Stimulated activated CD4-positive, alpha-beta T cell treated with anti-CD3 and anti-CD28 coated beads, TNF-alpha, amount 100 ng/mL, for 4 hours (primary cell): ENCODE data around the gene NGRN.
"Not testable (repeated sequence)": the region's sequence is repeated elsewhere in the genome, so short reads cannot be mapped to it uniquely, and the experiment has no call there.

ENCODE experiments used
- DNase-seq, 3 experiments: peaks; one replicate each; pipeline ENCODE4 v3.0.0-alpha.2; 2020; ENCODE audit warnings: low read depth in 3 of 3

Gene NGRN

DNA sequence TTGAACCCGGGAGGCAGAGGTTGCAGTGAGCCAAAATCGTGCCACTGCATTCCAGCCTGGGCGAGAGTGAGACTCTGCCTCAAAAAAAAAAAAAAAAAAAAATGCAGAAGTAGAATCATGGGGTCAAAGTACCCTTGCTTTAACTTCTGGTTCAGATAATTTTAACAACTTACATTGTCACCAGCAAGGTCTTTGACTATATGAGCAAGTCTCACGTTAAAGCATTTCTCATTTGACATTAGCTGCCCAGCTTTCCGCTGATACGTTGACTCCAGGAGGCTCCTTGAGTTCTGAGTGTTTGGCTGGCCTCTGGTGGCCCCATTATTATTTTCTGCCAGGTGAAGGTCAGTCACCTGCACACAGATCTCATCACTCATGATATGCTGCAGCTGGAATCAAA lies 16.2 kb downstream of the NGRN start:
- DNase-seq = not testable (repeated sequence)

DNA sequence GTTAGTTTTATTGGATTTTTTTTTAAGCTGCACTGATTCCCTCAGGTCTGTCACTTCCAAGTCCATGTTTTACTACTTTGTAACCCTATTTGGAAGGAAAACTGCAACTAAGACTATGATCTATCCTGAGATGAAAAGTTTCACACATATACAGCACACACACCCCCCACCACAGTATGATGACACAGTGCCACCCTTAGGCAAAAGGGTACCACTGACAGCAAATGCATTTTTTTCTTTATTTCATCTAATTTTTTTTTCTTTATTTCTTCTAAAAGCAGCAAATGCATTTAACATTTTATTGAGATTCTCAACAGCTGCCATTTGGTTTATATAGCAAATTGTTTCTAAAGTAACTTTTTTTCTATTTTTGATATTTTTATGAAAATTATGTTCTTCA lies 21.2 kb downstream of the NGRN start:
- DNase-seq = peak in 1 of 3 experiments; percentile 29

DNA sequence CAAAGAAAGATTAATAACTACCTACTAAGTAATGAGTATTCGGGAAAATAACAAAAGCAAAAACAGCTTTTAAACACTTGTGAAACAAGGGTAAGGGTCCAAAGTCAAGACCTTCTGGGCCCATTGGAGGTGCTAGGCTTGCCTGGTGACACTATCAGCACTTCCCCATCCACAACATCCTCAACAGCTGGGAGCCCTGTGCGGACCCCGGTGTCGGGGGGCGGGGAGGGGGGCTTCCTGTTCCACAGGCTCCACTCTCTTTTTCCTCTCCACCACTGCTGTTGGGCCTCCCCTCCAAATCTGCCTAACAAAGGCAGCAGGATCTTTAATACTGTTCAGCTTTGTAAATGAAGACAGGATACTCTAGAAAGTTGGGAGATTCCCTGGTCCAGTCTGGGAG lies 21.6 kb downstream of the NGRN start:
- no peak for DNase-seq

DNA sequence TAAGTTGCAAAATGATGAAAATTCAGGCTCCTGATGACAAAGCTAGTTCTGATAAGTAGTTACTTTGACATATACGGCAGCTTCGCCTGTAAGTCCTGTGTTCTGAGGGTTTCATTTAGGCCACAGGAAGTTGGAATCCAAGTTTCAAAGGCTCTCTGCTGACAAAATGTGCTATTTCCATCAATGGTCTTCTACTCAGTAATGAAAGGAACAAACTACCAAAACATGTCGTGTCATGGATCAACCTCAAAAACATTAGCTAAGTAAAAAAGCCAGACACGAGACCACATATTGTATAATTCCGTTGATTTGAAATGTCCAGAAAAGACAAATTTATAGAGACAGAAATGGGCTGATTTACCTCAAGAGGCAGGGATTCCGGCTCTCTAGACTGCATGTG lies 22.5 kb downstream of the NGRN start:
- no peak for DNase-seq

DNA sequence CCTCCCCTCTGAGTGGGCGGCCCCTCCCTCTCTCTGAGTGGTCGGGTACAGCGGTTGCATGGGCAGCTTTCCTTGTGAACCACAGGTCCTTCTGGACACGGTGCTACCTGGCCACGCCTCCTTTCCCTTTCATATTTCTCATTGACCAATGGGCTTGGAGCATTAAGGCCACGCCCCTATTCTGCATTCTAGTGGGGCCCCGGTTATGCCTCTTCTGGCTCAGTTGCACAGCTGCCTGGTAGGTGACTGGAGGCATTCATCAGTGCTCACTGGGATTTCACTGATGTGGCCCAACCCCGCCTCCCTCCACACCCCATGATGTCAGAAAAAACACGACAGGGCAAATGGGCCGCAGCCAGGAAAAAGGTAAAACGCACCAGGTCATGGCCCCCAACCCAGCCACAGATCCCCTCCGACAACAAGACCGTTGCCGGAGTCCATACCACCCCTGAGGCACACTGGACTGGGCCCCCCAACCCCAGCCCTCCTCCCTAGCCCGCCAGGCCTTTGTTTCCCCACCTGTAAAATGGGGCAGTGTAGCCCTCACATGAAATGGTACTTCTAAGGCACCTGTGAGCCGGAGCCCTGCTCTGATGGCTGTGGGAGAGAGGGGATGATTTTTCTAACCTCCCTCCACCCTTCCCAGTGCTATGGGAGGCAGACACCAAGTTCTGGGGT lies 26.3 kb downstream of the NGRN start:
- DNase-seq = no peak

DNA sequence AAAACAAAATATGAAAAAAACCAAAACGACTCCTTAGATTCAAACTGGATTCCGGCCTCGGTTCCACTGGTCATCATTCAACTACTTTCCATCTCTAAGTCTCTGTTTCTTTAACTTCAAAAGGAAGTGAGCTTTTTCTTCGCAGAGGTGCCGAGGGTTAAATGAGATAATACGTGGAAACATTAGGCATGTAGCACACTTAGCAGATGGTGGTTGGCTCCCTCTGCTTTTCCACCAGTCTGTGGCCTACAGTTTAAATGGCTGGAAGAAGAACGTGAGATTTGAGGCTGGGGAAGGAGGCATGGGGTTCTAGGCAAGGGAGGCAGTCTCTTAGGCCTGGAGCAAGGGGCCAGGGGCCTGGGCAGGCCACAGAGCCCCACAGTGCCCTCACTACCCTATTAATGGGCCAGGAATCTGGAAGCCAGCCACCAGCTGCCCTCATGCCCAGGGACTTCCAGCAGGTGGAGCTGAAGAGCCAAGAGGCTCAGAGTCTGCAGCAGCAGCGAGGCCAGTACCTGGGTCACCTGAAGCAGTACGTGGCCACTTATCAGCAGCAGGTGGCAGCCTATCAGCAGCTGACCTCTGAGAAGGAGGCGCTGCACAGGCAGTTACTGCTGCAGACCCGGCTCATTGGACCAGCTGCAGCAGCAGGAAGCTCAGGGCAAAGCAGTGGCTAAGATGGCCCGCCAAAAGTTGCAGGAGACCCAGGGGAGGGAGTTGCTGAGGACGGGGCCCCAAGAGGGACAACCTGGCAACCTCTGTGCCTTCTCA lies 27.8 kb downstream of the NGRN start:
- peak; percentile 45 to 54 (median 52) for DNase-seq

DNA sequence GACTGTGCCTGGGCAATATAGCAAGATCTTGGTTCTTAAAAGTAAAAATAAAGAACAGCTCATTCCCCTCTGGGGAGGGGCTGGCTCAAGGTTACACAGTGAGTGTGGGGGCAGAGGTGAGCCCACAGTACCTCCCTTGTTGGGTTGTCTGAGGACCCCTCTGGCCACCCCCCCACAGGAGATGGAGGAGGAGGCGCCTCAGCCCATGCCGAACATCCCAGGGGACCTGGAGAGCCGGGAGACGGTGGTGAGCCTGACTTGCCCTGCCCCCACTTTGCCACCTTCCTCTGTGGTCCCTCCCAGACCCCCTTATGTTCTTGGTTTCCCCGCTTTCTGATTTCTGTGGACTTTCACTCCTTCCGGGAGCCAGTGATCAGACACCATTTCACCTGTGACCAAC lies 28.7 kb downstream of the NGRN start:
- DNase-seq = no peak

DNA sequence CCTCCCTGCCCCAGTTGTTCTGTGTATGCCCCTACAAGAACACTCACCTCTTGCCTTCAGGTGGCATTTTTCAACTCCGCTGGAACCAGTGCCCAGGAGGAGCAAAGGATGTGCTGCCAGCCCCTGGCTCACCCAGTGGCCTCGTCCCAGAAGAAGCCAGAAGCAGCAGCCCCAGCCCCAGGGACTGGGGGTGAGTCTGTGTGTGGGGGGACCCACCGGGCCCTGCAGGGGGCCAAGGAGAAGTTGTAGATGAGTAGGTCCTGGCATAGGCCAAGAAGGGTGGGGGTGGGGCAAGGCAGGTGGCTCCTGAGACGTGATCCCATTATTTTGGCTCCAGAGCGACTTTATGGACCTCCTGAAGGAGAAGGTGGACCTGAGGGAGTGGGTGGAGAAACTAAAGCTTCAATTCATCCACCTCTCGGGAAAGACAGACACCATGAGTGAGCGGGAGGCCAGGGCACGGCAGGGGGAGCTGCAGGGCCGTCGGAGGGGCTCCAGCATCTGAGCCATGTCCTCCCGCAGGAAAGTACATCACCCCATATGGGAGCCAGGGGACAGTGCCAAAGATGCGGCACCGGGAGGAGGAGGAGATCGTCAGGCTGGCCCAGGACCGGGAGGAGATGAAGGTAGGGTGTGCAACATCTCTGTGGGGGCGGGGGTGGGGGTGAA lies 29.3 kb downstream of the NGRN start:
- DNase-seq = no peak

DNA sequence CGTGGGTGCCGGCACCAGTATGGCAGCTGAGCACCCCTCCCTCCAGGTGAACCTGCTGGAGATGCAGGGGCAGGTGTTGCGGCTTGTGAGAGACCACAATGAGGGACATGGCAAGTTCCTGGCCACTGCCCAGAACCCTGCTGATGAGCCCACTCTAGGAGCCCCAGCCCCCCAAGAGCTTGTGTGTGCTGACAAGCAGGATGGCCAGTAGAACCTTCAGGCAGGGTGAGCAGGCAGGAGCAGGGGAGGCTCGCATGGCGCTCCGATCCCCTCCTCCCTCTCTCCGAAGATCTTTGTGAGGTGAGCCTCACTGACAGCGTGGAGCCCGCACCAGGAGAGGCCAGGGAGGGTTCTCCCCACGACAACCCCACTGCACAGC lies 29.8 kb downstream of the NGRN start:
- no peak for DNase-seq

DNA sequence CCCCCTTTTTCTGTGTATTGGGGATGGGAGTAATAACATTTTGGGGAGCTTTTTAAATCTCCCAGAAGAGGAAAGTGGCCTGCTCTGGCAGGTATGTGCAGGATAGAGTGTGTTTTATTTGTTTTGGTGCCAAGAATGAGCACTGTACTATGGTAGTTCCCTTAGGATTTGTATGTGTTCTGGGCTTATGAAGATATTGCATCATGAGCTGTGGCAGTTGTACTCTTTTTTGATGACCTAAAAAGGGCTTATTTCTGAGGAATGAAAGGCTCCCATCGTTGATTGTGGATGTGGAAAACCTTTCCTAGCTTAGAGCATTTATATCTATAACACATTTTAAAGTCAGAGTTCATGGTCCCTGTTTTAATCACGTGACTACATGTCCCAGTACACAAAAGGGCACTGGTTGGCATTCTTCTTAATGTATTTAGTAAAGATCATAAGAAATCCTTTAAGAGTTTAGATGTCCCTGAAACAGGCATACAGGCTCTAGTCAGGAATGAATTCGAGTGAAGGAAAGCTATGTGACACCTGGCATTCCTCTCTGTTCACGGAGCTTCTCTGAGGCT lies 30.9 kb downstream of the NGRN start:
- not testable (repeated sequence) for DNase-seq

DNA sequence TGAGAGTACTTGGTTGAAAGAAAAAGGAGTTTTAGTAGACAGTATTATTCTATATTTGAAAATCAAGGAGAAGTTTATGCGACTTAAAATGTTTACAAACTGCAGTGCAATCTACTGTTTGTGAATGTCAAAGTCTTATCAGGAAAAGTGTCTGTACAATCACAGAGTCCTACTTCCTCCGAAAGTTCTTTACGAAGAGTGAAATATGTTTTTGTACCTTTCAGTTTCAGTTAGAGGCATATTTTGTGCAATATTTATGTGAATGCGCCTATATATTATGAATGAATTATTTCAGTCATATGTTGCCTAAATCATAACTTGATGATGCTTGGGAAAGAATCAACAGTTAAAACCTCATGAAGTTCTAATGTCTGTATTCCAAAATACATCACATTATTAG lies 31.5 kb downstream of the NGRN start:
- no peak for DNase-seq

DNA sequence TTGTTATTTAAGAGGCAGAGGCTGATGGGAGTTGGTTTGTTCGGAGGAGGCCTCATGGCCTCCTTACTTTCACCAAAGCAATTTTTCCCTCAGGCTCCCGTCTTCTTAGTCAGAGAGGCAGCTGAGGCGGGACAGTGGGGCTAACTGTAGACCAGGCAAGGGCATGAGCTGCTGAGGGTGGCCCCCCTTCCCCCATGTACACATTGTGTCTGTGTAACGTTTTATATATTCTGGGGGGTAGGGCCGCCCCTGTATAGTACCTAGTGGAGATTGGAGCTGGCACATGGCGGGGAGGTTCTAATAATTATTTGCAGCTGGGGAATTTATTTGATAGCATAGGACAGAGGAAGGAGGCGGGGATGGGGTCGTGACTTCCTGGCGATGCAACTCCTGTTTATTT lies 35.1 kb downstream of the NGRN start:
- no peak for DNase-seq

DNA sequence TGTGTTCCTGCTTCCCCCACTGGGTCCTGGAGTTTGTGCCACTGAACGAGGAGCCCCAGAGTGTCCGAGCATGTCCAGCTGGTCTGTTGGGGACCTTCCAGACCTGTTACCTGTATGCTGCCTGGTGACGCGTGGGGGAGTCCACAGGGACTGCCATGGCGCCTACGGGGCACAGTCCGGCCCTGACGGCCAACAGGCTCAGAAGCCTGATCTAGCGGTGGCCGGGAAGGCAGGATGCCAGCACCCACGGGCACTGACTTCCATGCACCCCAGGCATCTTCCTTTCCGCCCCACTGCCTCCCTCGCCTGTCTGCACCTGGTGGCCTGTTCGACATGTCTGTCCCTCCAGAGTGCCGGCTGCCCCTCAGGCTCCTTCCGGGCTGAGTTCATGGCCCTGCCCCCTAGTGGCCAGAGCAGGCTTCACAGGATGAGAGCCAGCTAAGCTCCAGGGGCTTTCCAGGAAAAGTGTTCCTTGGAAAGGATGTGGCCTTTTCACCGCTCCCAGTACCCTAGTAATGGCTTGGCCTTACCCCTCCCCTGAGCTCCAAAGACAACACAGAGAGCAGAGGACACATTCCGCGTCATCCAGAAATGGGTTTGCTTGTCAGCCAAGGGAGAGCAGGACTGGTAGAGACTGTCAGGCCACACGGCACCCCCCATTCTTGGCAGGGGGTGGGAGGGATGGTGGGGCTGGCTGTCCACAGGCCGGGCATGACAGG lies 35.7 kb downstream of the NGRN start:
- DNase-seq = peak; percentile 26 to 39 (median 30)

DNA sequence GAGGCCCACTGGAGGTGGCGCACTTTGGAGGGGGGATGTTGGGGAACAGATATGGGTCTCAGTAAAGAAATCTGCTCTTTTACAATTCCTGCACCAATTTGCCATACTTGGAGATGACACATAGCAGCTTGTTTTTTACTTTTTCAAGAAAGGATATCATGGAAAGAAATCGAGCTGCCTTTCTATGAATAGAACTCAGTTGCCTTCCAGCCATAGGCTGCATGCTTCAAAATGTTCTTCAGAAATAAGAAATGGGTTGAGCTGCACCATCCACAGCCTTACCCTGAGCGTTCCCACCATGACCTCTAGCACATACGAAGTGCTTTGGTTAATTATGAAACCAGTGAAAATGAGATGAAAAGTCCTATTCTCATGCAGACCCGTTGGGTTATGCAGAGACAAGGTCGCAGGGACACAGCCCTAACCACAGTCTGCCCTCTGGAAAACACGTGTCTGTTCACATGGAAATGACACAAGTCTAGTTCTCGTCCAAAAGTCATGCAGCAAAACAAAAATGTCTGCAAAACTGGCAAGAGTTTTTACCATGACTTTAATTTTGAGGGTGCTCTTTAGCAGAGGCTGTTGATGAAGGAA lies 36.3 kb downstream of the NGRN start:
- DNase-seq = no peak

DNA sequence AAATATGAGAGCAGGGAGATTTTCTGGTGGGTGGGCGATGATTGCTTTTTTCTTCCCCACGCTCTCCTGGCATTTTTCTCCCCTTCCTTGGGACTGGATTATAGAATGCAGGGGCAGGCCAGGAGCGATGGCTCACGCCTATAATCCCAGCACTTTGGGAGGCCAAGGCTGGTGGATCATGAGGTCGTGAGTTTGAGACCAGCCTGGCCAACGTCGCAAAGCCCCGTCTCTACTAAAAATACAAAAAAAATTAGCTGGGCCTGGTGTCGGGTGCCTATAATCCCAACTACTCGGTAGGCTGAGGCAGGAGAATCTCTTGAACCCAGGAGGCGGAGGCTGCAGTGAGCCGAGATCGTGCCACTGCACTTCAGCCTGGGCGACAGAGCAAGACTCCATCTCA lies 39.9 kb downstream of the NGRN start:
- DNase-seq = not testable (repeated sequence)

DNA sequence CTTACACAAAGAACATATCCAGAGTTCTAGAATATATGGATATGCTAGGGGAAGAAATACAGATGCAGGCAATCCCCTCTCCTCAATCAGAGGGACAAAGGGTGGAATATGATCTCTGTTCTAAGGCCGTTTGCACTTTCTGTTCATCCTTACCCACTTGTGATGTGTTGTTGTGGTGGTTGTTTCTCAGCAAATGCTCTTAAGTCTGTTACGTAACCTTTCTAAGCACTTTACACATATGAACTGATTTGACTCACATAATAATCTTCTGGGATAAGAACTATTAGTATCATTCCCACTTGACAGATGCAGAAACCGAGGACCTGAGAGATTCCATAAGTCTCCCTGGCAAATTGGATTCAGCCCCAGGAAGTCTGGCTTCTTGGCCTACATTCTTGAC lies 40.5 kb downstream of the NGRN start:
- DNase-seq = no peak

DNA sequence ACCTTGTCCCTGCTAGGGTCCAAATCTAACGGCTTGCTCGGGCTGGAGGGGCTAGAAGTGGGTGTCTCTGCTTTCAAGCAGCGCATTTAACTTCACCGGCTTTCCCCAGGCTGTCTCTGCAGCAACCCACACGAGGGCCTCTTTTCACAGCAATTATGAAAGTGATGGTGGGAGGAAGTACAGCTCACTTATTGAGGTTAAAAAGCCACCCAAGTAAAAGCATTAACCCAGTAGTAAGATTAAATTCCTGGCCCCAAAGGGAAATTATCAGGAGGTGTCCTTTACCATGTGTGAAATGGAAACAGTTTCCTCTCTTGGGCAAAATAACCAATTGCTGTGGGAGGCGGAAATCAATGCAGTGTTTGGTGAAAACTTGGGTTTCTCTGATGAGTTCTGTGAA lies 41.1 kb downstream of the NGRN start:
- DNase-seq = no peak

DNA sequence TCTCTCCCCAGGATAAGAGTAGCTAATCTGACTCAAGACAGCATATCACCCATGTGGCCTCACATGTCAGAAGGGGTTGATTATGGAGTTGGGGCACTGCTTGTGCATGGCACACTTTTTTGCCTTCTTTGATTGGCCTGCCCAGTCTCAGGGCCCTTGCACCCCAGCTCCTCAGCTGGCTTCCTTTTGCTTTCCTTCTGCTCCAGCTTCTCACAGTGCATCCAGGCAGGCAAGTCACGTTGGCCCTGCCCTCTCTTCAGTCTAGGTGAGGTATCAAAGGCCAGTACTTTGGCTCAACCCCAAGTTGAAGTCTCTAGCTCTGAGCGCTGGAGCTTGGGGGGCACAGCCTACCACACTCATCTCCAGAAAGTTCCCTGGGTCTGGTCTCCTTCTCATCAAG lies 42.2 kb downstream of the NGRN start:
- no peak for DNase-seq

DNA sequence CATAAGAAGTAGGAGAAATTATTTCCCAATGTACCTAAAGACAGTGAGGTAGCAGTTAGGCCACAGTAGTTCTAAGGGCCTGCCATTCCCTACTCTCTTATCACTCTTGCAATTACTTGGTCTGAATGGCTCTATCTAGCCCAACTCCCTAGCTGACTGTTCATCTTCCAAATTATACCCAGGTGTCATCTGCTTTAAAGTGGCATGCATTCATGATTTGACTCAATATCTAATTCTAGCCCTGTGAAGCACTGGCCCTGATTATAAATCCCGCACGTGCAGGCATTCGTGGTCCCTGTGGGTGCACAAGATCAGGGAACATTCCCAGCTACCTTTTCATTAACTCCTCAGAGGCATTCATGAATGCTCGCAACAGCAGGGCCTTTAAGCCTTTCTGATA lies 43.5 kb downstream of the NGRN start:
- DNase-seq = no peak

DNA sequence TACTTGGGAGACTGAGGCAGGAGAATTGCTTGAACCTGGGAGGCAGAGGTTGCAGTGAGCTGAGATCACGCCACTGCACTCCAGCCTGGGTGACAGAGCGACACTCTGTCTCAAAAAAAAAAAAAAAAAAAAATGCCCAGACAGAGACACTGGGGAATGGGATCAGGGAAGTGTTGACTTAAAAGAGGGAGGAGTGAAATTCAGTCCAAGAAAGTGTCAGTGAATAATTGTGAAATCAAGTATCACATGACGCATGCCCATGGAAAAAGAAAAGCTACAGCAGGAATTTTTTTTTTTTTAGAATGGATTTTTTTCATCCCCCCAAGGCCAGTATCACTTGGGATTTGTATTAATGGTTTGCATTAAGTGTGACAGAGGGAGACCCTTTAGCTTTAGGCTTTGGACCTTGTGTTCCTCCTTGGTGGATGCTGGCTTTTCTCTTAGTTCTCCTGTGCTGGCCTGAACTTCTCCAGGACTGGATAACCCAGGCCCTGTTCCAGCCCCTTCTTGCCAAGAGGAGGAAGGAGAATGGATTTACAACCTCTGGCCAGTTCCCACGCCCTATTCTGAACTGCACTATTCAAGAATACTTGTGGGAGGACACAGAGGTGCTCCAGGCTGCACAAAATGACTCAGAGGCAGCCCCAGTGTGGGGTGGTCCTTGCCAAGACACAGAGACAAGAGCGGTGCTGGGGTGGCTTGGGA lies 50.0 kb downstream of the NGRN start:
- no peak for DNase-seq

DNA sequence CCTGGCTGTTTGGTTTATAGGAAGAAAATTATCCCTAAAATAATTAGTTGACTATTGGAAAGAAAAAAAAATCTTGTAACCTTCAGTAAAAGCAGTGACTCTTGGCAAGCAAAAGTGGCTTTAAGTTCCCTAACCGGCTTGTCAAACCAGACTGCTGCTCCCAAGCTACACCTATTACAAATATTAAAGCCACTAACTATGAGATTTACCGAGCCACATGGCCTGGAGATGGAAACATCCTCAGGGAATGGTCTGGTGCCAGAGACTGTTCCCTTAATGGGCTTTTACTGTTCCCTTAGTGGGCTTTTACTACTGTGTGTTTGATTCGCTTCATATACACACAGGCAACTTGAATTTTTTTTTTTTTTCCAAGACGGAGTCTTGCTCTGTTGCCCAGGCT lies 50.7 kb downstream of the NGRN start:
- DNase-seq = no peak
